IMR-90 (cell line): ENCODE results near the gene CLASRP. TPM values are rescaled to one million over a fixed set of nuclear protein-coding genes. Genes with fewer than 3 reads are reported as not detected.

Experiments used
- ATAC-seq: fragments of 200-7000 bp; cut with Tn5 transposase; 2 replicates; pipeline ENCODE4 v1.9.1; 2020; ENCODE audit warnings: low read depth, mild to moderate bottlenecking, moderate library complexity
- BruUV-seq: library from RNA; stranded (reverse); fragments of 400-500 nt; replicated peaks from 2 replicates; lab custom pipeline; 2021; lab: Mats Ljungman, UMichigan
- CTCF ChIA-PET: fragments of 300-600 bp; formaldehyde crosslinking; extraction: SDS; loops from one replicate; lab custom pipeline; 2021; ENCODE audit warnings: antibody characterized with exemption; lab: Yijun Ruan, JAX
- POLR2A ChIA-PET: fragments of 300-600 bp; sonication (Branson Sonifier 250); formaldehyde crosslinking; loops from one replicate; lab custom pipeline; 2022; ENCODE audit warnings: antibody characterized with exemption; ENCODE audit not compliant: unreplicated experiment; lab: Charles Lee
- DNase-seq: peaks from one replicate; pipeline ENCODE4 v3.0.0; 2013
- H2AFZ ChIP-seq: replicated peaks from 2 replicates; pipeline ENCODE3; 2013; ENCODE audit warnings: low read length, mild to moderate bottlenecking; ENCODE audit not compliant: poor library complexity
- H2AK5ac ChIP-seq: 2 replicates; pipeline ENCODE4 v1.6.1; 2013; ENCODE audit warnings: low read depth, low read length, inconsistent platforms
- H2AK9ac ChIP-seq: replicated peaks from 2 replicates; pipeline ENCODE3; 2013; ENCODE audit warnings: mild to moderate bottlenecking, low read depth, low read length, moderate library complexity; ENCODE audit not compliant: poor library complexity
- H2BK120ac ChIP-seq: 2 replicates; pipeline ENCODE4 v1.6.1; 2013; ENCODE audit warnings: low read depth, low read length, inconsistent platforms
- H2BK15ac ChIP-seq: 3 replicates; pipeline ENCODE4 v1.6.1; 2013; ENCODE audit warnings: low read depth, low read length, inconsistent platforms
- H2BK20ac ChIP-seq: 2 replicates; pipeline ENCODE4 v1.6.1; 2013; ENCODE audit warnings: low read depth, mild to moderate bottlenecking, inconsistent platforms, low read length, moderate library complexity
- H2BK5ac ChIP-seq: 2 replicates; pipeline ENCODE4 v1.6.1; 2013; ENCODE audit warnings: mild to moderate bottlenecking, low read depth, low read length, inconsistent platforms; ENCODE audit not compliant: poor library complexity, severe bottlenecking
- H3K14ac ChIP-seq: replicated peaks from 2 replicates; pipeline ENCODE4 v1.6.1; 2013; ENCODE audit warnings: low read depth, low read length, inconsistent platforms
- H3K18ac ChIP-seq: 2 replicates; pipeline ENCODE4 v1.6.1; 2013; ENCODE audit warnings: low read depth, low read length, control low read depth
- H3K23ac ChIP-seq: 2 replicates; pipeline ENCODE4 v1.6.1; 2013; ENCODE audit warnings: low read depth, low read length, inconsistent platforms
- H3K27ac ChIP-seq: 2 replicates; pipeline ENCODE4 v1.5.1; 2013; ENCODE audit warnings: mild to moderate bottlenecking, control low read depth, low read length; ENCODE audit not compliant: insufficient read depth
- H3K27me3 ChIP-seq: 2 replicates; pipeline ENCODE4 v1.6.1; 2013; ENCODE audit warnings: low read length; ENCODE audit not compliant: control insufficient read depth, insufficient read depth
- H3K36me3 ChIP-seq: 2 replicates; pipeline ENCODE4 v1.6.1; 2013; ENCODE audit warnings: low read length, mixed read lengths; ENCODE audit not compliant: control insufficient read depth, insufficient read depth
- H3K4ac ChIP-seq: 2 replicates; pipeline ENCODE4 v1.6.1; 2013; ENCODE audit warnings: low read depth, low read length, inconsistent platforms
- H3K4me1 ChIP-seq: 2 replicates; pipeline ENCODE4 v1.6.1; 2013; ENCODE audit warnings: low read length, mixed read lengths; ENCODE audit not compliant: control insufficient read depth, insufficient read depth
- H3K4me2 ChIP-seq: 2 replicates; pipeline ENCODE4 v1.6.1; 2013; ENCODE audit warnings: low read depth, mild to moderate bottlenecking, control low read depth, low read length, moderate library complexity
- H3K4me3 ChIP-seq: 2 replicates; pipeline ENCODE4 v1.5.1; 2013; ENCODE audit warnings: low read depth, mild to moderate bottlenecking, control low read depth, low read length, moderate library complexity; ENCODE audit not compliant: insufficient read depth
- H3K56ac ChIP-seq: 2 replicates; pipeline ENCODE4 v1.6.1; 2013; ENCODE audit warnings: low read length, inconsistent platforms; ENCODE audit not compliant: insufficient read depth; ENCODE audit errors: extremely low read depth
- H3K79me1 ChIP-seq, 2 experiments: 2 replicates each; pipeline ENCODE4 v1.6.1; 2013; ENCODE audit warnings: low read length in 2 of 2, inconsistent platforms in 1 of 2, low read depth in 1 of 2
- H3K9ac ChIP-seq: 2 replicates; pipeline ENCODE4 v1.6.1; 2013; ENCODE audit warnings: low read depth, low read length, control low read depth
- H3K9me1 ChIP-seq: 2 replicates; pipeline ENCODE4 v1.6.1; 2013; ENCODE audit warnings: low read length, inconsistent platforms; ENCODE audit not compliant: insufficient read depth
- H3K9me3 ChIP-seq: 2 replicates; pipeline ENCODE4 v1.6.1; 2013; ENCODE audit warnings: low read length; ENCODE audit not compliant: control insufficient read depth, insufficient read depth
- H4K20me1 ChIP-seq: 2 replicates; pipeline ENCODE4 v1.6.1; 2013; ENCODE audit warnings: low read length, inconsistent platforms; ENCODE audit not compliant: insufficient read depth
- H4K5ac ChIP-seq: 2 replicates; pipeline ENCODE4 v1.6.1; 2013; ENCODE audit warnings: mild to moderate bottlenecking, low read depth, low read length, control low read depth
- H4K8ac ChIP-seq, 2 experiments: 2 replicates each; pipeline ENCODE4 v1.6.1; 2013; ENCODE audit warnings: low read depth in 2 of 2, low read length in 2 of 2, control low read depth in 1 of 2, inconsistent platforms in 1 of 2
- H4K91ac ChIP-seq: 2 replicates; pipeline ENCODE4 v1.6.1; 2013; ENCODE audit warnings: low read depth, low read length, inconsistent platforms; ENCODE audit not compliant: insufficient read depth
- BHLHE40 ChIP-seq: fragments of 150-350 bp; IDR thresholded peaks from 2 replicates; pipeline ENCODE4 v1.6.1; 2016; ENCODE audit warnings: mild to moderate bottlenecking, low read depth, low read length
- CEBPB ChIP-seq: IDR thresholded peaks from 2 replicates; pipeline ENCODE4 v1.6.1; 2012; ENCODE audit warnings: low read depth, low read length, improper control_type of control experiment
- CHD1 ChIP-seq: IDR thresholded peaks from 2 replicates; pipeline ENCODE4 v1.6.1; 2012; ENCODE audit warnings: low read depth, low read length, improper control_type of control experiment
- ELK1 ChIP-seq: fragments of 150-350 bp; IDR thresholded peaks from 2 replicates; pipeline ENCODE4 v1.6.1; 2016; ENCODE audit warnings: low read depth, mild to moderate bottlenecking, low read length, moderate library complexity, borderline replicate concordance
- FOS ChIP-seq: fragments of 150-350 bp; IDR thresholded peaks from 2 replicates; pipeline ENCODE4 v1.6.1; 2016; ENCODE audit warnings: low read depth, low read length
- MAFK ChIP-seq: IDR thresholded peaks from 2 replicates; pipeline ENCODE4 v1.6.1; 2012; ENCODE audit warnings: low read depth, low read length, improper control_type of control experiment
- MAZ ChIP-seq: IDR thresholded peaks from 2 replicates; pipeline ENCODE4 v1.6.1; 2012; ENCODE audit warnings: low read depth, mild to moderate bottlenecking, low read length, improper control_type of control experiment, moderate library complexity, borderline replicate concordance
- NFE2L2 ChIP-seq: fragments of 150-350 bp; IDR thresholded peaks from 2 replicates; pipeline ENCODE4 v1.6.1; 2016; ENCODE audit warnings: low read depth, mild to moderate bottlenecking, low read length
- POLR2A ChIP-seq: IDR thresholded peaks from 2 replicates; pipeline ENCODE4 v1.6.1; 2012; ENCODE audit warnings: mild to moderate bottlenecking, low read depth, low read length
- RAD21 ChIP-seq: IDR thresholded peaks from 2 replicates; pipeline ENCODE4 v1.6.1; 2012; ENCODE audit warnings: low read length, improper control_type of control experiment
- RCOR1 ChIP-seq: IDR thresholded peaks from 2 replicates; pipeline ENCODE4 v1.6.1; 2012; ENCODE audit warnings: mild to moderate bottlenecking, low read length, improper control_type of control experiment; ENCODE audit not compliant: insufficient replicate concordance
- RFX5 ChIP-seq: IDR thresholded peaks from 2 replicates; pipeline ENCODE4 v1.8.0; 2012; ENCODE audit warnings: low read depth, mild to moderate bottlenecking, low read length, moderate library complexity
- SMC3 ChIP-seq: fragments of 150-350 bp; IDR thresholded peaks from 2 replicates; pipeline ENCODE4 v1.6.1; 2016; ENCODE audit warnings: low read depth, mild to moderate bottlenecking, antibody characterized with exemption, low read length, moderate library complexity
- USF2 ChIP-seq: fragments of 150-350 bp; IDR thresholded peaks from 2 replicates; pipeline ENCODE4 v1.6.1; 2017; ENCODE audit warnings: mild to moderate bottlenecking, antibody characterized with exemption, low read length, low read depth
- WGBS, 2 experiments: methylation state at CpG; one replicate each; pipeline versions ENCODE4 v1.1.5 to v1.1.7; 2013; ENCODE audit warnings: missing lambda C conversion rate in 2 of 2; ENCODE audit not compliant: insufficient read length in 1 of 2; ENCODE audit errors: extremely low coverage in 2 of 2; 5-methylcytosine and 5-hydroxymethylcytosine counted together
- dilution Hi-C: fragments of 300-500 bp; cut with HindIII; formaldehyde crosslinking; loops from one replicate; pipeline ENCODE4 v1.14.3; 2018; ENCODE audit warnings: low sequenced_read_pairs; ENCODE audit not compliant: unreplicated experiment
- in situ Hi-C: fragments of 300-500 bp; cut with MboI; formaldehyde crosslinking; loops from 3 replicates; pipeline ENCODE4 v1.14.3; 2019; ENCODE audit warnings: low sequenced_read_pairs, inconsistent platforms, mixed read lengths
- intact Hi-C: fragments of 100-400 bp; cut with micrococcal nuclease; formaldehyde crosslinking; loops from 2 replicates; pipeline ENCODE4 v1.10.0; 2022
- polyA plus RNA-seq, 3 experiments: library from polyadenylated mRNA; depleted of rRNA; stranded (reverse); fragments of >200 nt; gene quantifications; 2 replicates each; pipeline ENCODE4 v1.2.3, GENCODE V29; 2012; ENCODE audit warnings: low replicate concordance in 1 of 3
- total RNA-seq: library from RNA; depleted of rRNA; stranded (reverse); fragments of >200 nt; gene quantifications from 2 replicates; pipeline ENCODE4 v1.2.3, GENCODE V29; 2012

Gene CLASRP
- total and polyA plus RNA-seq, 2 of the 4 experiments (the other 2 are of a cell fraction), result 19.9 to 31.7 TPM

DNA sequence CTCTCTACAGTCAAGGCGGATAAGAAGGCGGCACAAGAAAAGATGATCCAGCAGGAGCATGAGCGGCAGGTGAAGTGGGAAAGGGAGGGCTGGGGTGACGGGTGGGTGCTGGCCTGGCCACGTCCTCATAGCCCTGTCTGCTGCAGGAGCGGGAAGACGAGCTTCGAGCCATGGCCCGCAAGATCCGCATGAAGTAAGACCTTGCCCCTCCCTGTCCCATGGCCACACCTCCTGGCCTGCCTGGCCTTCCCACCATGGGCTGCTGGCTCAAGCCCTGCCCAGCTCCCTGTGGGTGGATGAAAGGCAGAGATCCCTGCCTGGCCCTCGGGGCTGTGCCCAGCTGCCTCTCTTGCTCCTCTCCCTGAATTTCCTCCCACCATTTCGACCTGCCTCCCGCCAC is 30.2 kb downstream of the CLASRP start:
- DNase-seq, result no peak

More for the DNA sequence above, 30.2 kb downstream of the CLASRP start:
- no peaks in the 10 kb centered on the region for H3K9me3 ChIP-seq
- H3K4ac ChIP-seq, result no peak overlapping the region
- BruUV-seq, result no TSS peak
- CTCF ChIA-PET, result no interaction called here
- no peak overlapping the region for H4K8ac ChIP-seq
- no peak overlapping the region for H3K27ac ChIP-seq
- in situ Hi-C loops (no loop called here), dilution Hi-C loops (no loop called here), intact Hi-C loops (no loop called here)
- no peak overlapping the region for H3K18ac ChIP-seq
- H2AK9ac ChIP-seq, result no peak overlapping the region
- no peaks in the 10 kb centered on the region for H3K9me1 ChIP-seq
- no peak overlapping the region for H3K4me3 ChIP-seq
- H2BK120ac ChIP-seq, result no peak overlapping the region
- H4K5ac ChIP-seq, result no peak overlapping the region
- H3K27me3 ChIP-seq, result no peaks in the 10 kb centered on the region
- H2AK5ac ChIP-seq, result no peak overlapping the region
- H2AFZ ChIP-seq, result no peak overlapping the region
- H3K4me2 ChIP-seq, result no peak overlapping the region
- H2BK20ac ChIP-seq, result no peak overlapping the region
- TF ChIP-seq USF2, result no peak
- no peak for TF ChIP-seq NFE2L2
- TF ChIP-seq SMC3, result no peak
- TF ChIP-seq RCOR1, result no peak
- no peak for TF ChIP-seq ELK1
- TF ChIP-seq POLR2A, result no peak
- no peak for TF ChIP-seq RAD21
- no peak for TF ChIP-seq BHLHE40
- no peak for TF ChIP-seq MAZ
- TF ChIP-seq CEBPB, result no peak
- TF ChIP-seq RFX5, result no peak
- no peak for TF ChIP-seq CHD1
- no peak for TF ChIP-seq FOS
- TF ChIP-seq MAFK, result no peak
- no peak overlapping the region for H4K91ac ChIP-seq
- no peak overlapping the region for H2BK5ac ChIP-seq
- POLR2A ChIA-PET, result no interaction called here
- peaks cover 60% of the 10 kb centered on the region for H3K36me3 ChIP-seq
- WGBS, 2 experiments, result 100% methylated on average over 1 of the region's 13 CpGs; no CpG with 5 or more reads in 1 of the 2 experiments
- H3K14ac ChIP-seq, result no peak overlapping the region
- no peaks in the 10 kb centered on the region for H3K4me1 ChIP-seq
- ATAC-seq, result peak; percentile 65
- no peak overlapping the region for H3K23ac ChIP-seq
- no peak overlapping the region for H2BK15ac ChIP-seq
- H4K20me1 ChIP-seq, result no peaks in the 10 kb centered on the region
- peaks cover 4 to 15% of the 10 kb centered on the region in 2 experiments; a peak in 3 of 4 replicates for H3K79me1 ChIP-seq
- no peak overlapping the region for H3K56ac ChIP-seq
- no peak overlapping the region for H3K9ac ChIP-seq
